GM18867 (cell line): ENCODE data around the gene IQSEC1.

Source experiments
- ATAC-seq: cut with Tn5 transposase; IDR thresholded peaks from one replicate; pipeline ENCODE4 v1.9.1; 2021; ENCODE audit warnings: mild to moderate bottlenecking, moderate library complexity; ENCODE audit not compliant: unreplicated experiment

The IQSEC1 gene

DNA sequence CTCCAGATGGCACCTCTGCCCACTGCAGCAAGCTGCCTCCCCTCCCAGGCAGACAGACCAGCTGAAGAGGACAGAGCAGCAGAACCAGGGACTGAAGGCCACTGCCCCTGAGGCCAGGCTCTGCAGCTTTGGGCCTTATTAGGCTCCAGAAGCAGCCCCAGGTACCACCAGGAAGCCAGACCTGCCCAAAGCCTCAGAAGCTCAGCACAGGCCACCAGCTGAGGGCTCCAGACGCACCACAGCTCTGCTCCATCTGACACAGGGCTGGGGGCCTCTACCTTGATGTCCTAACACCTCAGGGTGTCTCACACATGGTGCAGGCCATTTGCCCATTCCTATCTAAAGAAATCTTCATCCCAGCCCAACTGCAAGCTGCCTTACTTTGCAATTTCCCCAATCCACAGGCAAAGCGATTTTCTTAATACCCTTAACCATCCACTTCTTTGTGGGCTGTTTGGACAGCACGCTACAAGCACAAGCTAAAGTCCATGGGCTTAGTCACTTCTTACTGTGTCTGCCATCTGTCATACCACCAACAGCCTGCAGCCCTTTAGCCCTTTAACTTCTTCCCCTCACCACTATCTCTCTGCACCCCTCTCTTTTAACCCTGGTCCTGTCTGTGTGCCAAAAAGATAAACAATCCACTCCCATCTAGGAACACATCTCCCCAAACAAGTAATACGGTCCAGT lies 112.1 kb downstream of the IQSEC1 start:
- no peak for ATAC-seq

GRCh38 chr3:12960497-12960896 lies 112.7 kb downstream of the IQSEC1 start:
- no peak for ATAC-seq

- ATAC-seq: no peak
Measured at GRCh38 chr3:12959838-12960378, 113.3 kb downstream of the IQSEC1 start.

DNA sequence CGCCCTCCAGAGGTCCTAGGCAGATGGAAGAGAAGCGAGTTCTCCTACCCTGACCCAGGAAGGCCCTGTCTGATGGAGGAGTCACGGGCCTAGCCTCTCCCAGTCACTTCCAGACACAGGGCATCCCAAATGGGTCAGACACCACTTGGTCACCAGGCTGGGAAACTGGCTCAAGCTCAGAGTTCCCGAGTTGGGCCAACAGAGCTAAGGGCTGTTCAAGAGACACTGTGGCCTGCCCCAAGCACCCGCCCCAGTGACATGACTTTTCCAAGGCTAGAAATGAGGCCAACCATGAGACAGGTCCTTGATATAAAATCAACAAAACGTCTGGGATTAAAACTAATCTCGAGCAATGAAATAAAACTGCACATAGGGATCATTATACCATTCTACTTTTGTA lies 113.8 kb downstream of the IQSEC1 start:
- ATAC-seq: no peak

- ATAC-seq: no peak
Measured at GRCh38 chr3:12957824-12958792, 115.1 kb downstream of the IQSEC1 start.

GRCh38 chr3:12957339-12957738 lies 115.9 kb downstream of the IQSEC1 start:
- no peak for ATAC-seq

DNA sequence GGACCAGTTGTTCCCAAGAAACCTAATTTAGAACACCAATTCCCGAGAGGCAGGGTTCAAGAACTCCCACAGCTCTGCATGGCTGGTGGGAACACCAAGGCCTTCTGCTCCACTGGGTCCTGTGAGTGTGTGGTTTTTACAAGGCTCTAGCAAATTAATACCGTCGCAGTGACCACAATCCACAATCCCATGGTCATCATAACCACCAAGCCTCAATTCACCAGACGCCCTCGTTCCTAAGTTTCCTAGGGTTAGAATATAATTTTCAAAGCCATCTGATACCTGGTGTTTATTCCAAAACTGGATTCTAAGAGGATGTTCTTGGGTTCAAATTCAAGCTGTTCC lies 116.9 kb downstream of the IQSEC1 start:
- ATAC-seq: no peak

DNA sequence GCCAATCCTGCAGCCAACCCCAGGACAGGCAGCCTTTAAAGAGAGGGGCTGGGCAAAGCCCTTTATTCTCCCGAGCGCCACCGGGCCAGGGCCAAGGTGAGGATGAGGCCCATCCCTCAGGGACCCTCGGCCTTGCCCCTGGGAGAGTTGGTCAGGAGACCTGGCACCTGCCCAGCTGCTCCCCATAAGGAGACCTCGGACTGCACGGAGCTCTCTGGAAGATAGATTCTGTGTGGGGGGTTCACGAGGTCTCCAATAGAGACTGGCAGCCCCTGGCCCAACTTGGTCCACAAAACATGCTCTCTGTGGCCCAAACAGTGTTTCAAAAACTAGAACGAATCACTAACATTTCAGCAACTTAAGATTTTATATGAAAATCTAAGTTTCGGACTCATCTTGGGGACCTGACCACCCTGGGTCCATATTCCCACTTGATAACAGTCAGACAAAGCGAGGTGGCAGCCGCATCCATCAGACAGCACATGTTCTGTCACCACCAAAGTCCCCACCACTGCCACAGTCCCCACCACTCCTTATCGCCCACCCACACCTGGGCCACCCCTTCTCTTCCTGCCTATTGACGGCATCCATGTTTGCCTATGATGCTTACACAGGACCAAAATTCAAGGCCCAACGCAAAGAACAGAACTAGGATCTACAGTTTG lies 117.4 kb downstream of the IQSEC1 start:
- ATAC-seq: no peak

- peak; percentile 54 for ATAC-seq
Measured at GRCh38 chr3:12954891-12955650, 118.2 kb downstream of the IQSEC1 start.

- ATAC-seq: no peak
Measured at GRCh38 chr3:12954180-12954579, 119.0 kb downstream of the IQSEC1 start.

DNA sequence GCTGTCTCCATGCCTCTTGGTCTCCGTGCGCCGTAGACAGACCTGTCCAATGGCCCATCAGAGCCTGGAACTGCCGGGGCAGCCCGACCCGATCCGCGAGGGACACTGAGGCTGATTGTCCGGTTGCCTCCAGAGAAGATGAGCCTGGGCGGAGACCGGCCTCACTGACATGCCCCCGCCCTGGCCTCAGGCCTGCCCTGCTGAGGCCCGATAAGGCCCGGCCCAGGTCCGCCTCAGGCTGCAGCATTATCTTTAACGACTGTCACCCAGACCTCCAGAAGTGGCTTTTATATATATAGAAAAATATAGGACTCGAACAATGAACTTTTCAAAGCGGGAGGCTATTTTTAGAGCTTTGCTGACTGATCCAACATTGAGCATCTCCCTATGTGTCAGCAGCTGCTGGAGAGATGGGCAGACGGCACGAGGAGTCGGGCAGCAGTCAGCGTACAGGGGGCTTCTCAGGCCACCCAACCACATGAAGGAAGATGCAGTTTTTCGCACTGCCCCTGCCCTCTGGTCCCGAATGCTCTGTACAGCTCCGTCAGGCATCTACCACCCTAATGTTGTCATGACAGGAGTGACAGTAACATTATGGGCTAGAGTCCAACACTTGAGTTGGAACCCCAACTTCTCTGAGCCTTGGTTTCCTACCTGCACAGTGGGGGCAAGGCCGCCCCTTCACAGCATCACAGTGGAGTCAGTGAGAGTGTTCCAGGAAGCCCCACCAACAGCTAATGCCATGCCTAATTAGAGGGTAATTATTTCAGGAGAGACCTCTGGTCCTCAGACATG lies 119.8 kb downstream of the IQSEC1 start:
- no peak for ATAC-seq

- ATAC-seq: no peak
Measured at GRCh38 chr3:12952343-12953200, 120.7 kb downstream of the IQSEC1 start.

- no peak for ATAC-seq
Measured at GRCh38 chr3:12948891-12949711, 124.1 kb downstream of the IQSEC1 start.

- no peak for ATAC-seq
Measured at GRCh38 chr3:12948371-12948770, 124.9 kb downstream of the IQSEC1 start.

GRCh38 chr3:12947504-12948369 lies 125.5 kb downstream of the IQSEC1 start:
- no peak for ATAC-seq

DNA sequence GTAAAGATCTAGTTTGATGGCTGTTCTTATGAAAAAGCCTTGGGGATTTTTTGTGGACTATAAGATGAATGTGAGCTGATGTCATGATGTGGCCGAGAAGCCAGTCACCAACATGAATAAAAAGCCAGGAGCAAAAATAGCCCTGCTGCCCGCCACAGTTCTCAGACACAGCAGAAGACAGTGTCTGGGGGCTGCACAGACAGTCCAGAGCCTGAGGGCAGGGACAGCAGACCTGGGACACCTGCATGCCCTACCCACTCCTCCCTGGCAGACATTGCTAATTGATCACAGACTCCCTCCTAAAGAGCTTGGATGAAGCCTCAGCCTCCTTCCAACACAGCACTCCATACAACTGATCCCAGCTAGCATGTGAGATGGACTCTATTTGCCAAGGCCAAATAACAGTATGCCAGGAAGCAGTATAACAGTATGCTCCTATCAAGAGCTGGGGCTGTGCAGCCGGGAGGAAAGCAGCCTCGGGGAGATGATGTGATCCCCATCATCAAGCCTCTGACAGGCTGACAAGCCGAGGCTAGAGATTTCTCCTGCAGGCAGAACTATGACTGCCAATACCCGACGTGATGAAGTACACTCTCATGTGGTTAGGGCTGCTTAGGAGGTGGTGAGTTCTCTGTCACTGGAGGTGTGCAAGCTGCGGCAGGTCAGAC lies 126.4 kb downstream of the IQSEC1 start:
- ATAC-seq: no peak

- no peak for ATAC-seq
Measured at GRCh38 chr3:12946251-12946648, 127.0 kb downstream of the IQSEC1 start.
